WERI-Rb-1 (cell line): ENCODE data around the gene CACNA1A.

Experiments
- DNase-seq: peaks from one replicate; pipeline ENCODE4 v3.0.0-alpha.2; 2020
- H3K27ac ChIP-seq: fragments of 250-450 bp; sonication (Bioruptor Pico); 2 replicates; pipeline ENCODE4 v1.5.1; 2020; ENCODE audit warnings: mild to moderate bottlenecking, moderate library complexity
- H3K27me3 ChIP-seq: fragments of 250-450 bp; sonication (Bioruptor Pico); 2 replicates; pipeline ENCODE4 v1.5.1; 2021; ENCODE audit warnings: mild to moderate bottlenecking, low read depth, moderate library complexity; ENCODE audit not compliant: insufficient read depth, severe bottlenecking
- H3K36me3 ChIP-seq: fragments of 250-450 bp; sonication (Bioruptor Pico); 2 replicates; pipeline ENCODE4 v1.5.1; 2020; ENCODE audit warnings: mild to moderate bottlenecking, moderate library complexity
- H3K4me3 ChIP-seq: 2 replicates; pipeline ENCODE4 v1.5.1; 2011; ENCODE audit warnings: low read depth, mild to moderate bottlenecking, control low read depth, low read length
- H3K9me3 ChIP-seq: fragments of 250-450 bp; sonication (Bioruptor Pico); 2 replicates; pipeline ENCODE4 v1.5.1; 2021; ENCODE audit warnings: mild to moderate bottlenecking, moderate library complexity; ENCODE audit not compliant: severe bottlenecking
- TF ChIP-seq, protein P1 (sequence below): IDR thresholded peaks from 2 replicates; pipeline ENCODE4 v1.5.1; 2011; ENCODE audit warnings: low read depth, mild to moderate bottlenecking, control low read depth, inconsistent platforms, low read length

Gene CACNA1A

DNA sequence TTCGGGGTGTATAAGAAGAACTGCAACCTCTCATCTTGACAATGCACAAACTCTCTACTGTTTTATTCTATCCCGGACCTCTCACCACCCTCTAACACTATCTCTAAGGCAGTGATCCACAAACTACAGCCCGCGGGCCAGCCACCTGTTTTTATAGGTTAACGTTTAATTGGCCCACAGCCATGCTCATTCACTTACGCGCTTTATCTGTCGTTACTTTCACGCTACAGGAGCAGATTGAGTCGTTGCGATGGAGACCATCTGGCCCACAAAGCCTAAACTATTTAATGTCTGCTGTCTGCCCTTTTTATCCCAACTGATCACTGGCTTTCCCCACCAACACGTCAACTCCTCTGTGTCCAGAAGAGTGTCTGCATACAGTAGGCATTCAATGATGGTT lies 158.9 kb downstream of the CACNA1A start:
- H3K4me3 ChIP-seq: no peak overlapping the region
- peaks cover 49% of the 10 kb centered on the region for H3K27me3 ChIP-seq
- H3K27ac ChIP-seq: no peak overlapping the region
- H3K36me3 ChIP-seq: no peaks in the 10 kb centered on the region
- DNase-seq: no peak
- H3K9me3 ChIP-seq: peaks cover 9% of the 10 kb centered on the region
- TF ChIP-seq, protein P1, sequence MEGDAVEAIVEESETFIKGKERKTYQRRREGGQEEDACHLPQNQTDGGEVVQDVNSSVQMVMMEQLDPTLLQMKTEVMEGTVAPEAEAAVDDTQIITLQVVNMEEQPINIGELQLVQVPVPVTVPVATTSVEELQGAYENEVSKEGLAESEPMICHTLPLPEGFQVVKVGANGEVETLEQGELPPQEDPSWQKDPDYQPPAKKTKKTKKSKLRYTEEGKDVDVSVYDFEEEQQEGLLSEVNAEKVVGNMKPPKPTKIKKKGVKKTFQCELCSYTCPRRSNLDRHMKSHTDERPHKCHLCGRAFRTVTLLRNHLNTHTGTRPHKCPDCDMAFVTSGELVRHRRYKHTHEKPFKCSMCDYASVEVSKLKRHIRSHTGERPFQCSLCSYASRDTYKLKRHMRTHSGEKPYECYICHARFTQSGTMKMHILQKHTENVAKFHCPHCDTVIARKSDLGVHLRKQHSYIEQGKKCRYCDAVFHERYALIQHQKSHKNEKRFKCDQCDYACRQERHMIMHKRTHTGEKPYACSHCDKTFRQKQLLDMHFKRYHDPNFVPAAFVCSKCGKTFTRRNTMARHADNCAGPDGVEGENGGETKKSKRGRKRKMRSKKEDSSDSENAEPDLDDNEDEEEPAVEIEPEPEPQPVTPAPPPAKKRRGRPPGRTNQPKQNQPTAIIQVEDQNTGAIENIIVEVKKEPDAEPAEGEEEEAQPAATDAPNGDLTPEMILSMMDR: no peak

DNA sequence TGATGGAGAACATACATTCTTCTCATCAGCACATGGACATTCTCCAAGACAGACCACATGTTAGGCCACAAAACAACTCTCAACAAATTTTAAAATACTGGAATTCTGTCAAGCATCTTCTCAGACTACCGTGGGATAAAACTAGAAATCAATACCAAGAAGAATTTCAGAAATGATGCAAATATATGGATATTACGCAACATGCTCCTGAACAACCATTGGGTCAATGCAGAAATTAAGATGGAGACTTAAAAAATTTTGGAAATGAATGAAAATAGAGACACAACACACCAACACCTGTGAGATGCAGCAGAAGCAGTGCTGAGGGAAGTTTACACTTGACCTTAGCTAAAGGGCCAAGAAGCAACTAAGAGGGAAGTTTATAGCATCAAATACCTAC lies 162.8 kb downstream of the CACNA1A start:
- DNase-seq: no peak
- no peak overlapping the region for H3K4me3 ChIP-seq
- TF ChIP-seq, protein P1: no peak
- no peaks in the 10 kb centered on the region for H3K9me3 ChIP-seq
- H3K27ac ChIP-seq: no peak overlapping the region
- no peaks in the 10 kb centered on the region for H3K36me3 ChIP-seq
- peaks cover 56% of the 10 kb centered on the region for H3K27me3 ChIP-seq

DNA sequence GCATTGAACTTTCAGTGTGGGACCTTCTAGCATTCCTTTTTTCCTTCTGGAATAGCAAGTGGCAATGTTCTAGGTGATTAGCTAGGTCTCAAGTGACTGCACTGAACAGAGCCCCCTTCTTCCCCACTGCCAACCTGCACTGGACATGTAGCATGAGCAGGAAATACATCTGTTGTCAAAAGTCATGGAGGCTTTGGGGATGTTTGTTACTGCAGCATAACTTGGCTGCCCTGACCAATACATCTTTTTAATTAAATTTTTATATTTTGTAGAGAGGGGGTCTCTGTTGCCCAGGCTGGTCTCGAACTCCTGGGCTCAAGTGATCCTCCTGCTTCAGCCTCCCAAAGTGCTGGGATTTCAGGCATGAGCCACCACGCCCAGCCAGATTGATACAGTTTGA lies 163.6 kb downstream of the CACNA1A start:
- peaks cover 2% of the 10 kb centered on the region for H3K9me3 ChIP-seq
- no peaks in the 10 kb centered on the region for H3K36me3 ChIP-seq
- H3K27ac ChIP-seq: no peak overlapping the region
- H3K4me3 ChIP-seq: no peak overlapping the region
- peaks cover 56% of the 10 kb centered on the region for H3K27me3 ChIP-seq
- TF ChIP-seq, protein P1: no peak
- DNase-seq: no peak

DNA sequence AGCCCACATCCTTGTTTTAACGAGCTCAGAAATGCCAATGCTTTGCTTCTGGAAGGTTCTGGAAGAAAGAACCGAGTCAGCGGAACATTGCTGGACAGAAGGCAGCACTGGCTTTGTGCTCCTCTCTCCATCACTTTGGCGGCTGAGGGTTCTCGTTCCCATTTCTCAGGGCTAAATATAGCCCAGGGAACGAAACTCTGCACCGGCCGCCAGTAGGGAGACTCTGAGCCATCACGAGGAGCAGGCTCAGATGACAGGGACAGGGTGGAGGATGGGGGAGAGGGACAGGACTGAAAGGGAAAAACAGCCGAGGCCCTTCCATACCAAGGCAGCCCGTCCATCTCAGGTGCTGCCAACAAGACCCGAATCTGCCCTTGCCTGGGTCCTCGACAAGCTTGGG lies 166.4 kb downstream of the CACNA1A start:
- peaks cover 55% of the 10 kb centered on the region for H3K27me3 ChIP-seq
- H3K36me3 ChIP-seq: no peaks in the 10 kb centered on the region
- no peak overlapping the region for H3K4me3 ChIP-seq
- no peak for DNase-seq
- H3K9me3 ChIP-seq: peaks cover 21% of the 10 kb centered on the region
- TF ChIP-seq, protein P1: no peak
- H3K27ac ChIP-seq: no peak overlapping the region

DNA sequence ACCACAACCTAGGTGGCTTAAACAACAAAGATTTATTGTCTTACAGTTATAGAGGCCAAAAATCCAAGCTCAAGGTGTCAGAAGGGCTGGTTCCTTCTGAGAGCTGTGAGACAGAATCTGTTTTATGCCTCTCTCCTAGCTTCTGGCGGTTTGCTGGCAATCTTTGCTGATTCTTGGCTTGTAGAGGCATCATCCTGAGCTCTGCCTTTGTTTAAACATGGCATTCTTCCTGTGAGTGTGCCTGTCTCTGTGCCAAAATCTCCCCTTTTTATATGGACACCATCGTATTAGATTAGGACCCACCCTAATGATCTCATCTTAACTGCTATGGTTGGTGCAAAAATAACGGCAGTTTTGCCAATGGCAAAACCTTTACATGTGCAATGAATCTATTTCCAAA lies 169.1 kb downstream of the CACNA1A start:
- H3K27me3 ChIP-seq: peaks cover 60% of the 10 kb centered on the region
- no peaks in the 10 kb centered on the region for H3K36me3 ChIP-seq
- no peak overlapping the region for H3K4me3 ChIP-seq
- no peak for DNase-seq
- H3K9me3 ChIP-seq: peaks cover 21% of the 10 kb centered on the region
- TF ChIP-seq, protein P1: no peak
- no peak overlapping the region for H3K27ac ChIP-seq

DNA sequence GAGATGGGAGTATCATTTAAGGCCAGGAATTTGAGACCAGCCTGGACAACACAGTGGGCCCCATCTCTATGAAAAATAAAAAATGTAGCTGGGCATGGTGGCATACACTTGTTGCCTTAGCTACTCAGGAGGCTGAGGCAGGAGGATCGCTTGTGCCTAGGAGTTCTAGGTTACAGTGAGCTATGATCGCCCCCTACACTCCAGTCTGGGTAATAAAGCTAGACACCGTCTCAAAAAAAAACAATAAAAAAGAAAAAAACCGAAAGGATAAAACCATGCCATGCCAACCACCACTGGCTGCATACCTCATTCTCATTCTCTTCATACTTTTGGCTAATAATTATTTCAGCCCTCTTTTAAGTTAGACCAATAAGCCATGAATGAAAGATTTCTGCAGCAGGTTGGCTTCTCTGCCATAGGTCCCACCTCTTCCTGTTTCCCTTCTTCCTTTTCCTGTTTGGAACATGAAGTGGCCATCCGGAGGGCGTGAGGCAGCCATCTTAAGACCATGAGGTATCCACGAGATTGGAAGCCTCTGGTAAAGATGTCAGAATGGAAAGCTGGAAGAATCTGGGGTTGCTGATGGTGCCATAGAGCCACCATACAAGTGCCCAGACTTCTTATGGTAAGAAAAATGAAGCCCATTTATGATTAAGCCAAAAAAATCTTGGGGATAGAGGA lies 171.3 kb downstream of the CACNA1A start:
- Histone ChIP-seq H3K4me3 (no peak overlapping the region), H3K27me3 (peaks cover 63% of the 10 kb centered on the region), H3K27ac (no peak overlapping the region), H3K36me3 (no peaks in the 10 kb centered on the region), H3K9me3 (peaks cover 21% of the 10 kb centered on the region)
- TF ChIP-seq, protein P1: no peak
- no peak for DNase-seq
